AG09309 (cell line): ENCODE results near the gene GAS2.

Experiments used
- DNase-seq: peaks from one replicate; pipeline ENCODE4 v3.0.0-alpha.2; 2010; ENCODE audit warnings: low read depth
- H3K4me3 ChIP-seq: 2 replicates; pipeline ENCODE4 v1.5.1; 2011; ENCODE audit warnings: mild to moderate bottlenecking, low read depth, low read length, moderate library complexity; ENCODE audit not compliant: control insufficient read depth
- TF ChIP-seq, protein P1 (sequence below): IDR thresholded peaks from 2 replicates; pipeline ENCODE4 v1.5.1; 2011; ENCODE audit warnings: mild to moderate bottlenecking, low read depth, low read length, inconsistent platforms; ENCODE audit not compliant: insufficient read depth, control insufficient read depth; ENCODE audit errors: missing control alignments

The GAS2 gene

DNA sequence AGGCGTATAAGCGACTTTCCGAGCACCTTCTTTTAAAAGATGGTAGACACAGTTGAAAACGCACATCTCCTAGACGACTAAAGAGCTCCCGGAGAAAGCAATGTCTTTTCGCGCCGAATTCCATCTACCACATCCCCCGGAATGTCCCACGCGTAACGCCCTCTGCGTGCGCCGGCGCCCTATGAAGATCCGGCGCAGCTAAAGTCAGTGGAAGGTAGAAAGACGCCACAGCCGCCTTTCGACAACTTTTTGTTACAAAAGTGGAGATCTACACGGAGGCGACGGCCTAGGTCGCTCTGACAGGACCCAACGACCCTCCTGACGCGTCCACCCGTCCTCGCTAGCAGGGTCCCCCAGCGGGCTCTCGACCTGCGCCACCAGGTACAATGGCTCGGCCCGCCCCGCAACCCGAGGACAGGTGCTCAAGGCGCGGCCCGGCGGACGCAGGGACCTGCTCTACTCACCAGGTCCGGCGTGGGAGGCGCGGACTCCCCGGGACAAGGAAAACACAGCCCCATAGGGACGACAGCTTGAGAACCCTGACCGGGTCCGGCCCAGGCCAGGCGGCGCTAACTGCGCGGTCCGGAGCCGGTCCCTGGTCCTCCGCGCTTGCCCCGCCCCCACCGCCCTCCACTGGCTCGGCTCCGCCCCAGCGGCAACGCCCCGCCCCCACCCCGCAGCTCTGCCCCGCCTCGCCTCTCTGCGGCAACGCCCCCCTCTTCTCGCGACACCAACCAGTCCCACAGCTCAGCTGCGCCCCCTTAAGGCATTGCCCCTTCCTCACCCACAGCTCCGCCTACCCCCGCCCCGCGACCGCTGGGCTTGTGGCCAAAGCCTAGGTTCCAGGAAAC, 163.0 kb downstream of the GAS2 start, which contains the start of gene SVIP:
TSS of gene SVIP (minus strand) at position 571 of the 851 bp plus-strand sequence. CDS start at position 518, 53 bp downstream.
- TF ChIP-seq, protein P1, sequence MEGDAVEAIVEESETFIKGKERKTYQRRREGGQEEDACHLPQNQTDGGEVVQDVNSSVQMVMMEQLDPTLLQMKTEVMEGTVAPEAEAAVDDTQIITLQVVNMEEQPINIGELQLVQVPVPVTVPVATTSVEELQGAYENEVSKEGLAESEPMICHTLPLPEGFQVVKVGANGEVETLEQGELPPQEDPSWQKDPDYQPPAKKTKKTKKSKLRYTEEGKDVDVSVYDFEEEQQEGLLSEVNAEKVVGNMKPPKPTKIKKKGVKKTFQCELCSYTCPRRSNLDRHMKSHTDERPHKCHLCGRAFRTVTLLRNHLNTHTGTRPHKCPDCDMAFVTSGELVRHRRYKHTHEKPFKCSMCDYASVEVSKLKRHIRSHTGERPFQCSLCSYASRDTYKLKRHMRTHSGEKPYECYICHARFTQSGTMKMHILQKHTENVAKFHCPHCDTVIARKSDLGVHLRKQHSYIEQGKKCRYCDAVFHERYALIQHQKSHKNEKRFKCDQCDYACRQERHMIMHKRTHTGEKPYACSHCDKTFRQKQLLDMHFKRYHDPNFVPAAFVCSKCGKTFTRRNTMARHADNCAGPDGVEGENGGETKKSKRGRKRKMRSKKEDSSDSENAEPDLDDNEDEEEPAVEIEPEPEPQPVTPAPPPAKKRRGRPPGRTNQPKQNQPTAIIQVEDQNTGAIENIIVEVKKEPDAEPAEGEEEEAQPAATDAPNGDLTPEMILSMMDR = peak; percentile 70
- peak; percentile 46 for DNase-seq
- peak within 1 kb of the TSS; percentile 67 for H3K4me3 ChIP-seq

DNA sequence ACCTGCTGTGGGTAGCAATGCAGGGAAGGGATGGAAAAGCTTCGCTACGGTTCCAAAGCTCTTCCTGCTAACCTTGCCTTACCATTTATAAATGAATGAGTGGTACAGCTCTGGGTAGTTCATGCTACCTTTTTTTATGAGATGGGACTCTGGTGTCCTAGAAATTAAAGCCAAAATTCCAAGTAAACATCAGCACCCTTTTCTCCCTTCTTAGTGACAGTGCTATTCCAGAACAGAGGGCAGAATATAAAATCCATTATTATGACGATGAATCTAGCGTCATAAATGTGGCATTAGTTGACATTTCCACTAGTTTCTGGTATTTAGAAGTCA, 163.6 kb downstream of the GAS2 start:
- peak overlapping the region; percentile 67 for H3K4me3 ChIP-seq
- DNase-seq = no peak
- TF ChIP-seq, protein P1 = no peak

DNA sequence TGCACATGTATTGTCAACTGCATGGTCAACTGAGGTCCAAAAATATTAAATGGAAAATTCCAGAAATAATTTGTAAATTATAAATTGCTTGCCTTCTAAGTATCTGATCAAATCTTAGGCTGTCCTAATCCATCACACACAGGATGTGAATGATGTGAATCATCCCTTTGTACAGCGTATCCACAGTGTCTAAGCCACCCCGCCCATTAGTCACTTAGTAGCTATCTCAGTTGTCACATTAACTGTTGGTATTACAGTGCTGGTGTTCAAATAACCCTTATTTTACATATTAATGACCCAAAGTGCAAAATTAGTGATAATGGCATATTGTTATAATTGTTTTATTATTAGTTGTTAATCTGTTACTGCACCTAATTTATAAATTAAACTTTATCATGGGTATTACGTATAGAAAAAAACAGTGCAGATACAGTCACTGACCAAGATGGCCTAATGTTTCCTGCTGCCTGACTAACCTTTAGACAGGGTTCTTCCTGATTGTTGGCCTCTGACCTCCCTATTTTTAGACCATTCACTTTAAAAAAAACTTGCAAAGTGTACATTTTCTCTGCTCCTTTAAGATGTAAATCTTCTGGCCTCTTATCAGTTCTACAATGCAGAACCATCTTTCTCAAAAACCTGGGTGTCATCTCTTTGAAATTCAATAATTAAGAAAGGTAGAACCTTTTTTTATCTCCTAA, 166.1 kb downstream of the GAS2 start:
- DNase-seq = no peak
- H3K4me3 ChIP-seq = no peak overlapping the region
- TF ChIP-seq, protein P1 = no peak

DNA sequence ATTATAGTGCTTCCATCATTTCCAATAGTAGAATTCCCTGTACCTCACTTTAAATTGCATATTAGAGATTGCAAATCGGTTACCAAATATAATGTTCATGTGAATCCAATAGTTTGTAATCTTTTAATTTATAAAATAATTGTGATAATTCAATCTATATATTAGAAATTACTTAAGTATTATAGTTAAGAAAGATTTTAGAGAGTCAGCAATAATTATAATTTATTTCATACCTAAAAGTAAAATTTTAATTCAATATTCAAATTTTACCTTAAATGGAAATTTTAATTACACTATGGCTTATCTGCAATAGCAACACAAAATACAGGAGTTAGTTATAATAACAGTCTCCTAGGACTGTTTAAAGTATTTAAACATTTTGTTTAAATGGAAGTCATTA, 180.3 kb downstream of the GAS2 start:
- TF ChIP-seq, protein P1 = no peak
- DNase-seq = no peak
- no peak overlapping the region for H3K4me3 ChIP-seq

DNA sequence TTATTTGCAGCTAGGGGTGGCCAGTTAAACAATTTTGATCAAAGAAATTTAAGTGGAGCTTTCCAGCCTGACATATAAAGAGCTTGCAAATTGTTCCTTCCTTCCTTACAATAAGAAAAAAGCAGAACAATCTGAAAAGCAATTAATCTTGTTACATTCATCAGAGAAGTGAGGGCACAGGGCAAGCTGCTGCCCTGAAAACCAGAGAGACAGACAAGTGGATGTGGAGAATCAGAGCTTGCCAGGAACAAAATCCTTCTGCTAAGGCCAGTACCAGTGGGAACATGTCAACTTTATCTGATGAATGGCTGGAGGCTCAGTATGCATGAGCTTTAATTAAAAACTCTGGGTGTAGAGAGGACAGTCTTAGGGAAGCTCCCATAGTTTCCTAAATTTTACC, 185.1 kb downstream of the GAS2 start:
- DNase-seq = no peak
- TF ChIP-seq, protein P1 = no peak
- no peak overlapping the region for H3K4me3 ChIP-seq

DNA sequence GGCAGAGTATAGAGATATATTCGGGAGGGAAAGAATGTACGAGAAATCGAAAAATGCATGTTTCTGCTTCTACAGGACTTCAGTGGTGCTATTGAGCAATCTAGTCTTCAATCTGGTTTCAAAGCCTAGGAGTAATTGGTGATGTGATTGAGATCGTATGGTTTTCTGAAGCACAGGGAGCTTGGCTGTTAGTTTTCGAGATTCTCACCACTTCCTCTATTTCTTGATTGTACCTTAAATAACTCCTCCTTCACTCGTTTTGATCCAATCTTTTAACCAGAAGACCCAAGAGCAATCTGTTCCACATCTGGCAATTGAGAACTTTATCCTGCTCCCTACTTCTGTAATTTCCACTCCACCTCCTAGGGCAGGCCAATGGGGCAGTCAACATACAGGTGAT, 193.3 kb downstream of the GAS2 start:
- no peak for DNase-seq
- TF ChIP-seq, protein P1 = no peak
- no peak overlapping the region for H3K4me3 ChIP-seq
